ENCODE data around the gene B4GALNT1. TPM values are rescaled to one million over a fixed set of nuclear protein-coding genes. Genes with fewer than 3 reads are reported as not detected.

The B4GALNT1 gene
- total and polyA plus RNA-seq, 2 of the 13 experiments (the other 11 are each of a cell fraction or from before 2014, with no cell fraction given), result 4.5 to 5.4 TPM

- TF ChIP-seq CREM (IDR thresholded peaks at IDR 0.05), result peak; percentile 73
- no peak for TF ChIP-seq CREM (CRISPR knock-in tag; IDR thresholded peaks at IDR 0.05)
- no peak for TF ChIP-seq TBP (CRISPR knock-in tag; IDR thresholded peaks at IDR 0.05)
- TF ChIP-seq MTF1 (CRISPR knock-in tag; IDR thresholded peaks at IDR 0.05), result no peak
- TF ChIP-seq SIN3B (IDR thresholded peaks at IDR 0.05; ENCODE audit: low read length), result no peak
- no peak for TF ChIP-seq FIP1L1 (IDR thresholded peaks at IDR 0.05; ENCODE audit: borderline replicate concordance, insufficient read depth, low read depth, low read length)
- no peak for TF ChIP-seq DBP (CRISPR knock-in tag; IDR thresholded peaks at IDR 0.05; ENCODE audit: not compliant biosample characterization)
- no peak for TF ChIP-seq ETV6 (CRISPR knock-in tag; conservative IDR thresholded peaks at IDR 0.05)
- peak; percentile 23 for TF ChIP-seq ELF1 (CRISPR knock-in tag; IDR thresholded peaks at IDR 0.05)
- no peak for TF ChIP-seq RBM22 (optimal IDR thresholded peaks at IDR 0.05; ENCODE audit: low read length)
- TF ChIP-seq, protein P1, sequence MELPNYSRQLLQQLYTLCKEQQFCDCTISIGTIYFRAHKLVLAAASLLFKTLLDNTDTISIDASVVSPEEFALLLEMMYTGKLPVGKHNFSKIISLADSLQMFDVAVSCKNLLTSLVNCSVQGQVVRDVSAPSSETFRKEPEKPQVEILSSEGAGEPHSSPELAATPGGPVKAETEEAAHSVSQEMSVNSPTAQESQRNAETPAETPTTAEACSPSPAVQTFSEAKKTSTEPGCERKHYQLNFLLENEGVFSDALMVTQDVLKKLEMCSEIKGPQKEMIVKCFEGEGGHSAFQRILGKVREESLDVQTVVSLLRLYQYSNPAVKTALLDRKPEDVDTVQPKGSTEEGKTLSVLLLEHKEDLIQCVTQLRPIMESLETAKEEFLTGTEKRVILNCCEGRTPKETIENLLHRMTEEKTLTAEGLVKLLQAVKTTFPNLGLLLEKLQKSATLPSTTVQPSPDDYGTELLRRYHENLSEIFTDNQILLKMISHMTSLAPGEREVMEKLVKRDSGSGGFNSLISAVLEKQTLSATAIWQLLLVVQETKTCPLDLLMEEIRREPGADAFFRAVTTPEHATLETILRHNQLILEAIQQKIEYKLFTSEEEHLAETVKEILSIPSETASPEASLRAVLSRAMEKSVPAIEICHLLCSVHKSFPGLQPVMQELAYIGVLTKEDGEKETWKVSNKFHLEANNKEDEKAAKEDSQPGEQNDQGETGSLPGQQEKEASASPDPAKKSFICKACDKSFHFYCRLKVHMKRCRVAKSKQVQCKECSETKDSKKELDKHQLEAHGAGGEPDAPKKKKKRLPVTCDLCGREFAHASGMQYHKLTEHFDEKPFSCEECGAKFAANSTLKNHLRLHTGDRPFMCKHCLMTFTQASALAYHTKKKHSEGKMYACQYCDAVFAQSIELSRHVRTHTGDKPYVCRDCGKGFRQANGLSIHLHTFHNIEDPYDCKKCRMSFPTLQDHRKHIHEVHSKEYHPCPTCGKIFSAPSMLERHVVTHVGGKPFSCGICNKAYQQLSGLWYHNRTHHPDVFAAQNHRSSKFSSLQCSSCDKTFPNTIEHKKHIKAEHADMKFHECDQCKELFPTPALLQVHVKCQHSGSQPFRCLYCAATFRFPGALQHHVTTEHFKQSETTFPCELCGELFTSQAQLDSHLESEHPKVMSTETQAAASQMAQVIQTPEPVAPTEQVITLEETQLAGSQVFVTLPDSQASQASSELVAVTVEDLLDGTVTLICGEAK (IDR thresholded peaks at IDR 0.05), result no peak
- TF ChIP-seq, protein P1 (CRISPR knock-in tag; IDR thresholded peaks at IDR 0.05), result no peak
- peak; percentile 91 for TF ChIP-seq FOSL2 (CRISPR knock-in tag; IDR thresholded peaks at IDR 0.05)
- TF ChIP-seq ZNF749 (CRISPR knock-in tag; IDR thresholded peaks at IDR 0.05; ENCODE audit: borderline replicate concordance), result no peak
- TF ChIP-seq CHD2 (IDR thresholded peaks at IDR 0.05; ENCODE audit: low read depth, low read length), result no peak
- no peak for TF ChIP-seq ZNF782 (CRISPR knock-in tag; IDR thresholded peaks at IDR 0.05; ENCODE audit: borderline replicate concordance)
- peak; percentile 49; the same call in 1 of the 2 replicates for TF ChIP-seq HNF4G (IDR thresholded peaks at IDR 0.05; ENCODE audit: borderline replicate concordance, low read depth, low read length)
- no peak for TF ChIP-seq HNF4G (CRISPR knock-in tag; IDR thresholded peaks at IDR 0.05; ENCODE audit: borderline replicate concordance, low read depth)
- no peak for TF ChIP-seq AGO2 (optimal IDR thresholded peaks at IDR 0.05; ENCODE audit: low read depth, low read length)
- TF ChIP-seq NR3C1 (CRISPR knock-in tag; IDR thresholded peaks at IDR 0.05), result no peak
Measured at GRCh38 chr12:57579677-57580465, 53.1 kb downstream of the B4GALNT1 start (continued).
